MM.1S (cell line): ENCODE data around the gene SPATA31E1.

Experiments
- CTCF ChIP-seq: fragments of 300-600 bp; sonication (generic); IDR thresholded peaks from 2 replicates; pipeline ENCODE4 v1.5.1; 2016; ENCODE audit warnings: antibody characterized with exemption, low read length, mixed read lengths
- EZH2 ChIP-seq: fragments of 300-600 bp; sonication (generic); optimal IDR thresholded peaks from 2 replicates; pipeline ENCODE3; 2017; ENCODE audit warnings: low read depth, mild to moderate bottlenecking, antibody characterized with exemption, low read length, mixed read lengths
- EZH2phosphoT487 ChIP-seq: fragments of 300-600 bp; sonication (generic); IDR thresholded peaks from 2 replicates; pipeline ENCODE4 v1.6.1; 2018; ENCODE audit warnings: antibody characterized with exemption, low read length

GRCh38 chr9:87876708-87877107 is 6.0 kb upstream of the SPATA31E1 start:
- TF ChIP-seq CTCF, result no peak
- TF ChIP-seq EZH2phosphoT487, result no peak
- TF ChIP-seq EZH2, result no peak
